Cardiac fibroblast (primary cell): ENCODE measurements around the gene MSH3.

Experiments
- DNase-seq, 2 donors: peaks; one replicate each; pipeline versions ENCODE4 v3.0.0 to v3.0.0-alpha.2; 2010; ENCODE audit warnings: low read depth in 2 of 2
- H3K4me3 ChIP-seq, 2 donors: replicated peaks in 1 of 2; 1 replicate in 1 of 2; 2 replicates in 1 of 2; pipeline ENCODE4 v1.5.1; 2011; ENCODE audit warnings: low read depth in 2 of 2, low read length in 2 of 2, mild to moderate bottlenecking in 2 of 2, moderate library complexity in 1 of 2
- TF ChIP-seq, protein P1 (sequence below): IDR thresholded peaks from one replicate; pipeline ENCODE4 v1.5.1; 2011; ENCODE audit warnings: low read depth, mild to moderate bottlenecking, low read length, inconsistent platforms

MSH3 gene

DNA sequence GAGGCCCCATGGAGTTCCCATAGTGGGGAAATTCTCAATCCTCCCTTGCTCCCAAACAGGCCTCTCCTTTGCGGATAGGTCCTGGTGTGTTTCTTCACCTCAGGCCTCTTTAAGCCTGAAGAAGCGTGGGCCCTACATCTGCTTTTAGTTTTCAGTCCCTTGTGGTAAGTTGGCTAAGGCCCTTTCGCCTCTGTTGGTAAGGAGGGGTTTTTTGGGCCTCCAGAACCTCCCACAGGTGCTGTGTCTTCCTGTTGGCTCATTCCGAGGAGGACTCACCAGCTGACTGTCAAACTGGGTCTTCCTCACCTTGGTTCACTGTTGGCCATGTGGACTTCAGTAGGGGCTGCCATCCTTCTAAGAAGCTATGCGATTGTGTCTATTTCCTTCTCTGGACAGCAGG is 56.8 kb downstream of the MSH3 start:
- DNase-seq: no peak
- TF ChIP-seq, protein P1, sequence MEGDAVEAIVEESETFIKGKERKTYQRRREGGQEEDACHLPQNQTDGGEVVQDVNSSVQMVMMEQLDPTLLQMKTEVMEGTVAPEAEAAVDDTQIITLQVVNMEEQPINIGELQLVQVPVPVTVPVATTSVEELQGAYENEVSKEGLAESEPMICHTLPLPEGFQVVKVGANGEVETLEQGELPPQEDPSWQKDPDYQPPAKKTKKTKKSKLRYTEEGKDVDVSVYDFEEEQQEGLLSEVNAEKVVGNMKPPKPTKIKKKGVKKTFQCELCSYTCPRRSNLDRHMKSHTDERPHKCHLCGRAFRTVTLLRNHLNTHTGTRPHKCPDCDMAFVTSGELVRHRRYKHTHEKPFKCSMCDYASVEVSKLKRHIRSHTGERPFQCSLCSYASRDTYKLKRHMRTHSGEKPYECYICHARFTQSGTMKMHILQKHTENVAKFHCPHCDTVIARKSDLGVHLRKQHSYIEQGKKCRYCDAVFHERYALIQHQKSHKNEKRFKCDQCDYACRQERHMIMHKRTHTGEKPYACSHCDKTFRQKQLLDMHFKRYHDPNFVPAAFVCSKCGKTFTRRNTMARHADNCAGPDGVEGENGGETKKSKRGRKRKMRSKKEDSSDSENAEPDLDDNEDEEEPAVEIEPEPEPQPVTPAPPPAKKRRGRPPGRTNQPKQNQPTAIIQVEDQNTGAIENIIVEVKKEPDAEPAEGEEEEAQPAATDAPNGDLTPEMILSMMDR: no peak
- H3K4me3 ChIP-seq: no peak overlapping the region

DNA sequence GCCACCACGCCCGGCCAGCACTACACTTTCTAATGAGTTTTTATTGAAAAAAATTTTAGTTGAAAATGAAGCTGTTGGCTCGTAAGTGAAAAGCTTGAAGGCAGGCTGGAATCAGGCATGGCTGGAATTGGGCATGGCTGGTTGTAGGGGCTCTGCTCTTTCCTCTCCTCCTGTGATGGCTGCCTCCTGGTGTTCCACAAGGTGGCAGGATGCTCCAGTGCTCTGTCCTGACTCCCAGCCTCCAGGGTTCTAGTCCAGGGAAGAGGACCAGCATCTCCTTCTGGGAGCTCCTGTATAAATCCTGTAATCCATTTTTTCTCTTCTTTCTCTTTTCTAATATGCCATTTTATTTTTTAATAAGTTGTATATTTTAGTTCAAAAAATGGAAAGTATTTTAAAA is 57.5 kb downstream of the MSH3 start:
- TF ChIP-seq, protein P1: peak; percentile 58
- peak; percentile 40 to 47 for DNase-seq

DNA sequence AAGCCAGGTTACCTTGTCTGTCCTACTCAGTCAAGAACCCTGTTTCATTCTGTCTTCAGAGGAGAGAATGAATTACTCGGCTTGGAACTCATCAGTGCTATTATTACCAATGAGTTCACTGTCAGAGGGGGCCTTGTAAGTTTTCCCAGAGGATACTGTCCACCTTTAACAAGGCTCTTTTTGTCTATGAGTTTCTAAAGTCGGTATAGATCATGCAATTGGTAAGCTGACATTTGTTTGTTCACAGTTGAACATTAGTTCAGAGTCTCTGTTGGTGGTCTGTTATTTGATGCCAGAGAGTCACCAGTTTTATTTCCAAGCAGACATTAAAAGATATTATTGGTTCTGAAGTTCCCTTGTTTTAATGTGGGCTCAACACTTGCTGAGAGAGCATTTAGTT is 58.5 kb downstream of the MSH3 start:
- no peak overlapping the region for H3K4me3 ChIP-seq
- TF ChIP-seq, protein P1: no peak
- DNase-seq: no peak

More for the DNA sequence above, 57.5 kb downstream of the MSH3 start:
- H3K4me3 ChIP-seq: no peak overlapping the region

DNA sequence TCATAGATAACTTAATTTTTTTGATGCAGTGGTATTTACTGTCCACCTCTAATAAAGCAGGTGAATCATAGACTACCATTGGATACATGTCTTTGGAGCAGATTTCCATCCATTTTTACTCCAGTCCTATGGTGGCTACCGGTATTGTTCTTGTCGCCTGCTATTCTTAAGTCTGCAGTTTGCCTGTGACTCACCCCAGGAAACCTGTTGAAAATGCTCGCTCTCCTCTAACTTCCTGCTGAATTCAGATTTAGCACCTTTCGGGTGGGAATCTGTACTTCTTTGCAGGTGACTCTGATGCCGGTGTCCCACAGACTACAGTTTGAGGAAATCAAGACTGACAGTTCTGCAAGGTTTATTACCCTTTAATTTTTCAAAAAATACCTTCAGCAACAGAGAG is 59.2 kb downstream of the MSH3 start:
- peak in 1 of 2 donors; percentile 9 for DNase-seq
- TF ChIP-seq, protein P1: no peak
- no peak overlapping the region for H3K4me3 ChIP-seq

DNA sequence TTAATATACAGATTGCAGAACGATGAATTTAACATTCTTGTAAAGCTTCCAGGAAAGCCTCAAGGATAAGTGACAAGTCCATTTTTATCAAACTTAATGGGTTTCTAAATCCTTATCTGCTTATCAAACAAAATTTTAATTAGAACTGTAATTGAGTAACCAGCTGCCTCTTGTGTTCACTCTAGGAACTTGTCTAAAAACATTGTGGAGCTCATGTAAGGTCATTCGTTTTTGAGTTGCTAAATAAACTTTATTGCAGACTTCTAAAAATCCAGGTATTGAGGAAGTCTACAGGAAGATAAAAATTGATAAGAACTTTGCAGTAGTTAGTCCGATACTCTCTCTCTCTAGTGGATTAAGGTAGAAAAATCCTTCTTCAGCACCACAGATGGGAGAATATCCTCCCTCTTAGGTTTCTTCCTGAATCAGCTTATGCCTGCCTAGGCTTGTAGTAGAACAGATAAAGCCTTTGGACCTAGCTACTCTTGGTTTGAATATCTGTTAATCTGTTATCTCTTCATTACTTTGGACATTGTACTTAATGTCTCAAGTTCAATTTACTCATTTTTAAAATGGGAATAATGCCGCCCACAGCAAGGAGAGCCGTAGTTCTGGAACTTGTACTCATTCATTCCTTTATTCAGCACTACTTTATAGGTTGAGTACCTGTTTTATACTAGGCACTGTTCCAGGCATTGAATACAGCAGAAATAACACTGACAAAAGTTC is 60.3 kb downstream of the MSH3 start:
- TF ChIP-seq, protein P1: no peak
- H3K4me3 ChIP-seq: no peak overlapping the region
- DNase-seq: no peak

DNA sequence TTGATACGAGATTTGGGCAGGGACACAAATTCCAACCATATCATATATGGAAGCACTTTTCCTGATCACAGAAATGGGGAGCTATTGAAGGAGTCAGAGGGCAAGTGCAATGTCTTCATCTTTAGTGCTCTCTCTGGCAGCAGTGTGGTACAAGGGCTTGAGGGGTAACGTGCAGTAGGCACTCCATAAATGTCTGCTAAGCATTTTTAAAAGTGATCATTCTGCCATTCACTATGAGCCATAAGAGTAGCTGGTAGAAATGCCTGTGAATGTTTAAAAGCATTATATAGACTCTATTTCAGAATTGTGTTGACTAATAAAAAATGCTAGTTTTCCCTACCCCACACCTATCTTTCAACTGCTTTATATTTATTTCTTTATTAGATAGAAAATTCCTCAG is 61.4 kb downstream of the MSH3 start:
- H3K4me3 ChIP-seq: no peak overlapping the region
- no peak for DNase-seq
- TF ChIP-seq, protein P1: no peak

DNA sequence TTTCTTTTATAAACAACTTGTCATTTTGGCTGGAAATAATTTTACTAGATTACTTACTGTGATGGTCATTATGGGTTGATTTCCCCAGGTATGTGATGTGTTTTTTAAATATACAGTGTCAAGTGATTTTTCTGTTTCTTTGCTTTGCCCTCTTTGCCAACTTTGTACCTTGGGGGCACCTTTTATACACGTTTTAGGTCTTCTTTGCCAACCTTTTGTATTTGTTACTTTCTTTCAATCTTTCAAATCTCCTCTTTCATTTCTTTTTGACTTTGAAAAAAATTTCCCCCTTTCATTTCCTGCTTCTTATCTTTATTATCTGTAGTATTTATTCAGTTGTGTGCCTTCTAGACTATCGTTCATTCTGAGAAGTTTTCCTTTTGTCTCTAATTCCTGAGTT is 65.7 kb downstream of the MSH3 start:
- TF ChIP-seq, protein P1: no peak
- no peak overlapping the region for H3K4me3 ChIP-seq
- no peak for DNase-seq
